Right renal cortex interstitium (tissue), 3 donors: ENCODE data around the gene ANGPTL1. TPM values are rescaled to one million over a fixed set of nuclear protein-coding genes. Genes with fewer than 3 reads are reported as not detected.
"Not testable (repeated sequence)": the region's sequence is repeated elsewhere in the genome, so short reads cannot be mapped to it uniquely, and the experiment has no call there.

Source experiments
- DNase-seq, 3 donors: peaks; one replicate each; pipeline ENCODE4 v3.0.0-alpha.2; 2013; ENCODE audit warnings: low read depth in 3 of 3, low spot score in 2 of 3
- polyA plus RNA-seq, 3 donors: library from polyadenylated mRNA; unstranded; fragments of 120-200 nt; gene quantifications; one replicate each; pipeline ENCODE4 v1.2.1, GENCODE V29; 2013; ENCODE audit not compliant: insufficient read length in 3 of 3

Gene ANGPTL1
- polyA plus RNA-seq, 3 donors = 4.7 to 8.7 (median 7.8) TPM

DNA sequence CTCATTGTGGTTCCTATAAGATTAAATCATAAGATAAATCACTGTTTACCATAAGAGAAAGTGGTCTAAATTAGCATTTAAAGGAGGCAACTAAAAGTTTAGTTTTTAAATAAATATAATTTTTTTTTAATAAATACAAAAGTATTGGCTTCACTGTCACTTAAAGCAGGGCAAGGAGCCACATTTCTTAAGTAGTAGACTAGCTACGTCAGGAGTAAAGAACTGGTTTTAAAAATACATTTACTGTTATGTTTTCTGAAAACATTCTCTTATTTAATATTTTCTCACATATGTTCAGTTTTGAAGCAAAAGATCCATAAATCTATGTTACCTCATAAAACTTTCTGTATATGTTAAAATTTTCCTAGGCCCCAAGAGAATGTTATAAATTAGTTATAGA lies 2.2 kb downstream of the ANGPTL1 start:
- DNase-seq = no peak

- DNase-seq = no peak
Observed at GRCh38 chr1:178867670-178868069, 3.2 kb downstream of the ANGPTL1 start.

GRCh38 chr1:178864326-178864725 lies 6.6 kb downstream of the ANGPTL1 start:
- no peak for DNase-seq

DNA sequence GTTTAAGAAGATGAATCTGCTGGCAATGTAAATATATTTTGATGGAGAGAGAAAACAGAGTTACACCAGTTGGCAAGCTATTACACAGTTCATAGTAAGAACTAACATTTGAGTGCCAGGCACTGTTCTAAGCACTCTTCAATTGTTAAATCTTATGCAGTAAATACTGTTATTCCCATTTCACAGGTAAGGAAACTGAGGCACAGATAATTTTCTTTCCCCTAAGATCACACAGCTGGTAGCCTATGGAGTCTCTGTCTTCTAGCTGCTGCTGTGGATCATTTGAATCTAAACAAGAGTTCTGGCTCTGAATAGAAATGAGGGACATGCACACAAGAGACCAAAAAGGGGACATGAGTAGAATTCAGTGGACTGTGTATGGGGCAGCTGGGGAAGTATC lies 8.0 kb downstream of the ANGPTL1 start:
- no peak for DNase-seq

- DNase-seq = no peak
Observed at GRCh38 chr1:178862416-178862815, 8.5 kb downstream of the ANGPTL1 start.

GRCh38 chr1:178857126-178857525 lies 13.8 kb downstream of the ANGPTL1 start:
- no peak for DNase-seq

GRCh38 chr1:178849918-178850317 lies 21.0 kb downstream of the ANGPTL1 start:
- DNase-seq = no peak

- DNase-seq = not testable (repeated sequence)
Observed at GRCh38 chr1:178847919-178848318, 23.0 kb downstream of the ANGPTL1 start.

DNA sequence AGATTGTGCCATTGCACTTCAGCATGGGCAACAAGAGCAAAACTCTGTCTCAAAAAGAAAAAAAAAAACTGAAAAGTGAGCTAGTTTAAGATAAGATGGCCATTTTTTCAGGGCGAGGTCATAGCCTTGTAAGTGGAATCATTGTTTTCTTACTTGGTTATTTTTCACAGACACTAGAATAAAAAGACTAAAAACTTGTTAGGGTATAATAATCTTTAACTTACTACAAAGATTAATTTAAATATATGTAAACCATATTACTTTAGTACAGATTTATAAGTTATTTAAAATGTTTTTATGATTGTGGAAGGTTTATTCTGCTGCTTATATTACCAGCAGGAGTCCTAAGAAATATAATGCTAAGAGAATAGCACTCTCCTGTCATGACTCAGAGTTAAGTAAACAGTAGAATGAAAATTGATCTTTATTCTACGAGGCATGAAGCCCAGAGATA lies 23.5 kb downstream of the ANGPTL1 start:
- no peak for DNase-seq

GRCh38 chr1:178846306-178846705 lies 24.6 kb downstream of the ANGPTL1 start:
- no peak for DNase-seq

DNA sequence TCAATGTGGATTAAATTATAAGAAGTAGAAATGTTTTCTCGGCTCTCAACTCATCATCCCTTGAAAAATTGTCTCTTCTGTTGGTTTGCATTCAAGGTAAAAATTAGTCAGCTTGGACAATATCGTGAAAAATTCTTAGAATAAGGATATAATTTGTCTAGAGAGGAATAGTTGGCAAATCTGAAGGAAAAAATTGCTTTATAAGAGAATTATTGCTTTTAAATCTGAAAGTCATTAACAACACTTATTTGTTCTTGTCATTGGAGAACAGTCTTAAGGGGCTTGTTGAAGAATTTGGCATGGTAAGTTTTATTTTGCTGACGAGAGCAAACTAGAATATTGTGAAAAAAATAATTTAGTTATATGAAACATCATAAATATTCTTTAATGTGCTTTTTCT lies 26.4 kb downstream of the ANGPTL1 start:
- no peak for DNase-seq

DNA sequence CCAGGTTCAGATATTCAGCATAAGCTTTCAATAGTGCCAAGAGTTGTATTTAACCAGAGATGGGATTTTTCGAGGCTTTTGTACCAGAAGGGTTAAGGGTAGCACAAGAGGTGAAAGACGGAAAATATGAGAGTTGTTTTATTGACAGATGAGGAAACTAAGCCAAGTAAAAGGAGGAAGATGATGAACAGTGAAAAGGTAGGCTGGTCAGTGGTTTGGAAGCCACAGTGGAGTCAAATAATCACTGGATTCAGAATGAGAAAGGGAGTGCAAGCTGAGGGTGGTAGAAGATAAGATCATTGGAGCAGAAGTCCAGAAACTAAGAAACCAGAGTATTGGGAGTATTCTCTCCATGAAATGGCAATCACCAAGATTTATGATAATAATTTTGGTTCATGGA lies 45.7 kb downstream of the ANGPTL1 start:
- DNase-seq = no peak

DNA sequence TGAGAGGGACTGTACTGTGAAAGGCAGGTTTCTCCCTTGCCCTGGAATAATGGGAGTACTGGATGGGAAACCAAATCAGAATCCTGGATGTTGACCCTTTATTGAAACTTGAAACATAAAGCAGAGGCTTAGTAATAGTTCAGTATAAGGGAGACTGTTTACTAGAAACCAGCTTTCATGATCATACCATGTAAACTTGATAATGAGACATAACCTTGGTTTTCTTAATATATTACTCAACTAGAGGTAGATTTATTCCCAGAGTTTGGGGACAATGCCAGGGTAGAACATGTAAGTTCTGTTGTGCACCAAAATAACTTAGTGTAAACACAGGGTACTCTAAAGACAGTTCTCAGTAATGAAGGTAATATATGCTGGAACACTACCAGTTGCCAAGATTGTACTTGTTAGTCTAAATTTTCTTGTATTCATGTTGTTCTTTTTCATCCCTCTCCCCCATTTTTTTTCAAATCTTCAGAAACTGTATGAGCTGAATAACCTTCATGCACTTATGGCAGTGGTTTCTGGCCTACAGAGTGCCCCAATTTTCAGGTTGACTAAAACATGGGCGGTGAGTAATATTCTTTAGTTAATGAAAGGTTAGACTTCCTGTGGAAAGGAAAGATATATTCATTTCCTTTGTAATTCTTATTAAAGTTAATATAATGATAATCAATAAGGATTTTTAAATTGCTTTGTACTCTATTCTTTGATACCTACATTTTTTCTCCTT lies 49.6 kb downstream of the ANGPTL1 start:
- no peak for DNase-seq

- DNase-seq = no peak
Observed at GRCh38 chr1:178819123-178819522, 51.8 kb downstream of the ANGPTL1 start.

- no peak for DNase-seq
Observed at GRCh38 chr1:178818416-178818815, 52.5 kb downstream of the ANGPTL1 start.

DNA sequence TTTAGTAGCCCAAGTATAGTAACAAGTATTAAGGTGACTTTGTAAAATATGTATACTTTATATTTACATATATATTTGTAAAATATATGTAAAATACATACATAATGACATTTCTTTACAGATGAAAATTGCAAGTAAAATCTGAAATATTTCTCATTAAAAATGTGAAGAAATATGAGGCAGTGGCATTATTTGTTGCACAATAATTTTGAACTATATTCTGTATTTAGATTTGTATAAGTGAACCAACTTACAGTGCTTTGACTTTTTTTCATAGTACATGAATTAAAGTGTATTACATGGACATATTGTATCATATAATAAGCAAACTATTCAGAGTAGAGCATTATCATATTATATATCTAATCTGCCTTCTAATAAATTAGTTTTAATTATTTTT lies 60.3 kb downstream of the ANGPTL1 start:
- no peak for DNase-seq

DNA sequence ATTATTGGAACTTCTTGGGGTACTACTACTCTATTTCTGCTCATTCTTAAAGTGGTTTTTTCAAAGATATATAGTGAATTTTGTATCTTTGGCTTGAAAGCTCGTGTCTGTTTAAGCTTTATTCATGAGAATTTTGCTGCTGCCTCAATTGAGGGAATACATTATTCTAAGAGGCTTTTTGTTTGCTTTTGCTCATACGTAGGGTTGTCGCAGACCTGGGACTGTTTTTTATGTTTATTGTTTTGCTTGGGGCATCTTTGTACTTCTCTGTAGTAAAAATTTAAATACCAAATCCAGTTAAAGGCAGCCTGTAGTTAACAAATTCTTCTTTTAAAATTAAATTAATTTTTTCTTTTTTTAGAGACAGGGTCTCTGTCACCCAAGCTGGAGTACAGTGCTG lies 62.3 kb downstream of the ANGPTL1 start:
- DNase-seq = no peak

DNA sequence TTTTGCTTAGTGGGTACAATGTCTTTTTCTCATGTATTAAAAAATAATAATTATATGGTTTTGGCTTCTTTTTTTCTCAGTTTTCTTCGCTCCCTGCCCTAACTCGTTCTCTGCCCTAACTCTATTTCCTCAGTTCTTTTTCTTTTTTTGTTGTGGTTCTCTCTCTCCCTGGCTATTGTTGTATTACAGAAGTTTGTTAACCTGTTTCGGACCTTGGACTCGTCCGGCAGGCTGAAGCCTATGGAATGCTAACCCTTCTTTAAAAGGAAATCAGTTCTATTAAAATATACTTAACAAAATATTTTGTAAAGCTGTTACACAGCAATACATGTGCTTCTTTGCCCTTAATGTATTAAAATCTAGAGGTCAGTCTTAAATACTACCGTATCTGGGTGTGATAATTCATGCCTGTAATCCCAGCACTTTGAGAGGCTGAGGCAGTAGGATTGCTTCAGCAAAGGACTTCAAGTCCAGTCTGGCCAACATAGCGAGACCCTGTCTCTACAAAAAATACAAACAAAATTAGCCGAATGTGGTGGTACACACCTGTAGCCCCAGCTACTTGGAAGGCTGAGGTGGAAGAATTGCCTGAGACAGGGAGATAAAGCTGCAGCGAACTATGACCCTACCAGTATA lies 64.1 kb downstream of the ANGPTL1 start:
- no peak for DNase-seq

- no peak for DNase-seq
Observed at GRCh38 chr1:178802873-178803272, 68.0 kb downstream of the ANGPTL1 start.
